ENCODE results near the gene ALK.

ALK gene

GRCh38 chr2:29425866-29426265 lies 495.5 kb downstream of the ALK start:
- TF ChIP-seq CTCF (IDR thresholded peaks at IDR 0.05) (no peak), ZFX (IDR thresholded peaks at IDR 0.05; ENCODE audit: borderline replicate concordance) (no peak)
- H3K27ac ChIP-seq: no peak overlapping the region

- H3K27ac ChIP-seq: no peak overlapping the region
Measured at GRCh38 chr2:29423061-29423666, 498.2 kb downstream of the ALK start.

GRCh38 chr2:29420999-29421782 lies 500.2 kb downstream of the ALK start:
- TF ChIP-seq CTCF (IDR thresholded peaks at IDR 0.05) (no peak), ZFX (IDR thresholded peaks at IDR 0.05; ENCODE audit: borderline replicate concordance) (no peak)

More at GRCh38 chr2:29423061-29423666, 498.2 kb downstream of the ALK start:
- no peak for TF ChIP-seq CTCF (IDR thresholded peaks at IDR 0.05)
- TF ChIP-seq ZFX (IDR thresholded peaks at IDR 0.05; ENCODE audit: borderline replicate concordance): no peak

GRCh38 chr2:29420464-29420863 lies 500.9 kb downstream of the ALK start:
- TF ChIP-seq ZFX (IDR thresholded peaks at IDR 0.05; ENCODE audit: borderline replicate concordance): no peak
- TF ChIP-seq CTCF (IDR thresholded peaks at IDR 0.05): no peak

More at GRCh38 chr2:29420999-29421782, 500.2 kb downstream of the ALK start:
- H3K27ac ChIP-seq: no peak overlapping the region

GRCh38 chr2:29417630-29418029 lies 503.8 kb downstream of the ALK start:
- TF ChIP-seq CTCF (IDR thresholded peaks at IDR 0.05) (no peak), ZFX (IDR thresholded peaks at IDR 0.05; ENCODE audit: borderline replicate concordance) (no peak)
- H3K27ac ChIP-seq: no peak overlapping the region

More at GRCh38 chr2:29420464-29420863, 500.9 kb downstream of the ALK start:
- H3K27ac ChIP-seq: no peak overlapping the region

- no peak overlapping the region for H3K27ac ChIP-seq
- TF ChIP-seq CTCF (IDR thresholded peaks at IDR 0.05) (no peak), ZFX (IDR thresholded peaks at IDR 0.05; ENCODE audit: borderline replicate concordance) (no peak)
Measured at GRCh38 chr2:29412197-29412925, 509.0 kb downstream of the ALK start.

Measured in 22Rv1 (cell line).